GM12878 (cell line): ENCODE data around the gene PTCH2. TPM values are rescaled to one million over a fixed set of nuclear protein-coding genes. Genes with fewer than 3 reads are reported as not detected.

ENCODE experiments used
- ATAC-seq: fragments of 200-7000 bp; cut with Tn5 transposase; 3 replicates; pipeline ENCODE4 v1.9.1; 2020; ENCODE audit warnings: mild to moderate bottlenecking, moderate library complexity
- Bru-seq: library from RNA; stranded (reverse); fragments of 400-500 nt; gene quantifications from one replicate; lab custom pipeline; 2021; lab: Mats Ljungman, UMichigan
- BruChase-seq, 2 experiments: library from RNA; stranded (reverse); fragments of 400-500 nt; gene quantifications; one replicate each; lab custom pipeline; 2021; lab: Mats Ljungman, UMichigan
- BruUV-seq: library from RNA; stranded (reverse); fragments of 400-500 nt; replicated peaks from 2 replicates; lab custom pipeline; 2021; lab: Mats Ljungman, UMichigan
- CTCF ChIA-PET: fragments of 300-600 bp; sonication (Branson Sonifier 250); formaldehyde crosslinking; extraction: SDS; loops from one replicate; lab custom pipeline; 2021; ENCODE audit warnings: inconsistent platforms; lab: Yijun Ruan, JAX
- POLR2A ChIA-PET: fragments of 350-600 bp; formaldehyde crosslinking; extraction: SDS; loops from one replicate; lab custom pipeline; 2021; ENCODE audit warnings: inconsistent platforms; lab: Charles Lee
- RAD21 ChIA-PET: fragments of 300-600 bp; sonication (Branson Sonifier 250); formaldehyde crosslinking; loops from one replicate; lab custom pipeline; 2023; ENCODE audit warnings: antibody characterized with exemption; ENCODE audit not compliant: unreplicated experiment; lab: Charles Lee
- SMC1A ChIA-PET: fragments of 300-600 bp; sonication (Branson Sonifier 250); formaldehyde crosslinking; loops from one replicate; lab custom pipeline; 2023; ENCODE audit not compliant: unreplicated experiment, uncharacterized antibody; lab: Charles Lee
- DNase-seq: peaks from one replicate; pipeline ENCODE4 v3.0.0-alpha.2; 2011; ENCODE audit warnings: low read depth, low spot score
- FAIRE-seq: peaks from 3 replicates; lab custom pipeline; 2011; peaks lifted over from hg19 to GRCh38; lab: Jason Lieb, UNC
- H2AFZ ChIP-seq: 2 replicates; pipeline ENCODE4 v1.6.0; 2011; ENCODE audit warnings: low read depth, low read length, control low read depth; ENCODE audit not compliant: control insufficient read depth
- H3K27ac ChIP-seq: 2 replicates; pipeline ENCODE4 v1.5.1; 2011; ENCODE audit warnings: control low read depth; ENCODE audit not compliant: control insufficient read depth, insufficient read depth
- H3K27me3 ChIP-seq, 2 experiments: replicated peaks in 1 of 2; 2 replicates each; pipeline versions ENCODE4 v1.6.0 to v1.6.1; 2011; ENCODE audit warnings: low read length in 1 of 2; ENCODE audit not compliant: control insufficient read depth in 2 of 2, insufficient read depth in 2 of 2
- H3K36me3 ChIP-seq, 2 experiments: 2 replicates each; pipeline ENCODE4 v1.5.1; 2011; ENCODE audit warnings: low read length in 1 of 2; ENCODE audit not compliant: control insufficient read depth in 2 of 2, insufficient read depth in 2 of 2
- H3K4me1 ChIP-seq: 2 replicates; pipeline ENCODE4 v1.6.1; 2011; ENCODE audit warnings: mild to moderate bottlenecking, low read length, moderate library complexity, mixed read lengths; ENCODE audit not compliant: control insufficient read depth, insufficient read depth
- H3K4me2 ChIP-seq: 2 replicates; pipeline ENCODE4 v1.6.0; 2011; ENCODE audit warnings: control low read depth; ENCODE audit not compliant: control insufficient read depth, insufficient read depth
- H3K4me3 ChIP-seq: fragments of 200-600 bp; sonication (generic); 2 replicates; pipeline ENCODE4 v1.5.1; 2016
- H3K79me2 ChIP-seq: 2 replicates; pipeline ENCODE4 v1.6.0; 2011; ENCODE audit warnings: low read length; ENCODE audit not compliant: control insufficient read depth, insufficient read depth
- H3K9ac ChIP-seq: 2 replicates; pipeline ENCODE4 v1.8.0; 2011; ENCODE audit warnings: low read length, control low read depth, mixed read lengths; ENCODE audit not compliant: control insufficient read depth, insufficient read depth
- H3K9me3 ChIP-seq: replicated peaks from 3 replicates; pipeline ENCODE4 v1.5.1; 2011; ENCODE audit warnings: mild to moderate bottlenecking, low read length; ENCODE audit not compliant: control insufficient read depth, insufficient read depth
- H4K20me1 ChIP-seq: 2 replicates; pipeline ENCODE4 v1.6.0; 2011; ENCODE audit not compliant: control insufficient read depth, insufficient read depth
- EGR1 ChIP-seq, 2 experiments: IDR thresholded peaks; 1 replicate in 1 of 2; 2 replicates in 1 of 2; pipeline ENCODE4 v1.6.1; 2011 to 2012; ENCODE audit warnings: low read depth in 2 of 2, low read length in 2 of 2, borderline replicate concordance in 1 of 2, mild to moderate bottlenecking in 1 of 2, moderate library complexity in 1 of 2
- IKZF1 ChIP-seq: fragments of 450-650 bp; conservative IDR thresholded peaks from 2 replicates; pipeline ENCODE4 v1.6.1; 2017; ENCODE audit warnings: antibody characterized with exemption, mild to moderate bottlenecking
- JUND ChIP-seq: IDR thresholded peaks from 2 replicates; pipeline ENCODE4 v1.6.1; 2012; ENCODE audit warnings: low read depth, mild to moderate bottlenecking, low read length, improper control_type of control experiment, moderate library complexity
- LARP7 ChIP-seq: fragments of 450-650 bp; IDR thresholded peaks from 2 replicates; pipeline ENCODE4 v1.6.1; 2017; ENCODE audit warnings: mild to moderate bottlenecking
- NFYB ChIP-seq: IDR thresholded peaks from 2 replicates; pipeline ENCODE4 v1.6.1; 2011; ENCODE audit warnings: low read depth, mild to moderate bottlenecking, low read length, improper control_type of control experiment, moderate library complexity; ENCODE audit not compliant: insufficient read depth
- WGBS: methylation state at CpG from one replicate; pipeline ENCODE4 v1.1.6; 2016; ENCODE audit warnings: low lambda C conversion rate; ENCODE audit not compliant: insufficient replicate concordance, insufficient coverage; ENCODE audit errors: missing lambda C conversion rate; 5-methylcytosine and 5-hydroxymethylcytosine counted together
- in situ Hi-C: fragments of 300-500 bp; cut with MboI; formaldehyde crosslinking; loops from 9 replicates; pipeline ENCODE4 v1.14.3; 2018; ENCODE audit warnings: mixed read lengths
- intact Hi-C: fragments of 100-400 bp; cut with micrococcal nuclease; formaldehyde crosslinking; loops from one replicate; pipeline ENCODE4 v1.14.2; 2022; ENCODE audit not compliant: unreplicated experiment
- long read RNA-seq, 2 experiments: library from polyadenylated mRNA; unstranded; transcript quantifications; one replicate each; pipeline ENCODE4 v2.0.0, GENCODE V29; 2019 to 2020
- polyA minus RNA-seq, 3 experiments: library from RNA; depleted of rRNA, polyadenylated mRNA; stranded (reverse); fragments of >200 nt; gene quantifications; 2 replicates each; pipeline ENCODE4 v1.2.3, GENCODE V29; 2011
- polyA plus RNA-seq, 11 experiments: library from polyadenylated mRNA; depleted of rRNA in 4 of 11; unstranded in 6 of 11; stranded (reverse) in 5 of 11; fragments of >200 nt; fragmentation: Nextera tagmentation in 4 of 11; fragmentation: Illumina TruSeq in 1 of 11; extraction: Ambion mirVana in 4 of 11; extraction: Trizol in 1 of 11; gene quantifications; 1 replicate in 1 of 11; 2 replicates in 10 of 11; pipeline versions ENCODE4 v1.2.1 to v1.2.3, GENCODE V29; 2011 to 2016; ENCODE audit warnings: inconsistent platforms in 2 of 11, missing spikeins in 2 of 11, low read depth in 1 of 11
- total RNA-seq, 4 experiments: library from RNA; depleted of rRNA in 3 of 4; stranded (reverse); fragments of >200 nt in 3 of 4; fragmentation: Illumina TruSeq in 1 of 4; extraction: Trizol in 1 of 4; gene quantifications; 2 replicates each; pipeline versions ENCODE4 v1.2.1 to v1.2.3, GENCODE V29; 2013 to 2021

The PTCH2 gene
- 0.47 and 0.73 TPM in 2 replicates for total RNA-seq (2013; cell fraction: nucleolus; rRNA removed)
- 0.11 and 0.27 TPM in 2 replicates for total RNA-seq (2014; rRNA removed)
- 7.6 and 8.4 TPM in 2 replicates for total RNA-seq (2014; rRNA removed; fragmentation: Illumina TruSeq; extraction: Trizol)
- 0.87 and 0.96 TPM in 2 replicates for total RNA-seq (2021)
- polyA plus RNA-seq (2011; ENCODE audit: low read depth), result 0.05 TPM
- 0.07 and 0.16 TPM in 2 replicates for polyA plus RNA-seq (2011; rRNA removed)
- 0.06 and 0.07 TPM in 2 replicates for polyA plus RNA-seq (2011; cell fraction: cytosol; rRNA removed)
- 0.45 and 0.64 TPM in 2 replicates for polyA plus RNA-seq (2011; cell fraction: nucleus; rRNA removed)
- 0.14 TPM in 2 replicates for polyA plus RNA-seq (2012)
- 0.03 TPM in 1 of 2 replicates, not detected in the other for polyA plus RNA-seq (2014; fragmentation: Illumina TruSeq; extraction: Trizol)
- under 1 TPM; 0.06 to 0.18 TPM for polyA plus RNA-seq (2014; fragmentation: Nextera tagmentation; extraction: Ambion mirVana)
- polyA plus RNA-seq (2014; rRNA removed), result 0.06 and 0.09 TPM in 2 replicates
- polyA plus RNA-seq (2016; fragmentation: Nextera tagmentation; extraction: Ambion mirVana), result under 1 TPM; 0.04 to 0.33 TPM
- polyA minus RNA-seq (2011; rRNA and poly(A)+ RNA removed), result 0.21 TPM in 1 of 2 replicates, not detected in the other
- 2.3 and 3.4 TPM in 2 replicates for polyA minus RNA-seq (2011; cell fraction: cytosol; rRNA and poly(A)+ RNA removed)
- polyA minus RNA-seq (2011; cell fraction: nucleus; rRNA and poly(A)+ RNA removed), result 0.12 and 0.29 TPM in 2 replicates
- percentile 37 among the genes with signal in this experiment for Bru-seq, nascent RNA
- percentile 48 among the genes with signal in this experiment for BruChase-seq, experiment 1, labeled RNA remaining after a 6-hour chase
- percentile 43 among the genes with signal in this experiment for BruChase-seq, experiment 2, labeled RNA remaining after a 2-hour chase
- long read RNA-seq, experiment 1, result 0 reads
- long read RNA-seq, experiment 2, result 0 reads

- no peaks in the 10 kb centered on the region for H3K4me1 ChIP-seq
- no peaks in the 10 kb centered on the region for H3K9me3 ChIP-seq
- ChIA-PET POLR2A (interaction anchor here (0.5 to 0.7 kb wide), 3 partner anchors 66 to 751 kb away, joined by 4 to 6 read pairs (median 5); no protein-coding TSS in a partner anchor), RAD21 (interaction anchor here (1.1 to 1.3 kb wide), 2 partner anchors 43 to 121 kb away, joined by 3 to 6 read pairs; partner anchors contain the start of gene PLK3), CTCF (no interaction called here), SMC1A (interaction anchor here (0.6 kb wide), 2 partner anchors 143 to 190 kb away, joined by 3 read pairs; partner anchors contain the start of gene EIF2B3)
- H3K27me3 ChIP-seq, result no peaks in the 10 kb centered on the region
- FAIRE-seq (no peak), DNase-seq (no peak), ATAC-seq (peak; percentile 85)
- H3K4me3 ChIP-seq, result peak within 1 kb of the TSS; percentile 47; the same call in 1 of the 2 replicates
- no peak for TF ChIP-seq JUND
- TF ChIP-seq IKZF1, result peak; percentile 15; the same call in 1 of the 2 replicates
- 0 out of 2 replicates have a peak, but pooled peaks have one; percentile 22 for TF ChIP-seq NFYB
- peak in 1 of 2 experiments; percentile 14; a peak in 1 of 3 replicates for TF ChIP-seq EGR1 (IDR thresholded peaks at IDR 0.05; ENCODE audit: borderline replicate concordance in 1 of 2, low read depth in 2 of 2, low read length in 2 of 2)
- TF ChIP-seq LARP7, result no peak
- H2AFZ ChIP-seq, result peak within 1 kb of the TSS; percentile 60
- no peak within 1 kb of the TSS; the same call in 1 of the 2 replicates for H3K9ac ChIP-seq
- no TSS peak for BruUV-seq
- 23% methylated on average over 51 of the region's 72 CpGs for WGBS
- H3K79me2 ChIP-seq, result no peaks in the 10 kb centered on the region
- no peaks in the 10 kb centered on the region for H4K20me1 ChIP-seq
- in situ Hi-C loops (no loop called here), intact Hi-C loops (no loop called here)
- H3K4me2 ChIP-seq, result peak within 1 kb of the TSS; percentile 77
- no peaks in the 10 kb centered on the region for H3K36me3 ChIP-seq
- H3K27ac ChIP-seq, result no peak within 1 kb of the TSS
These were observed at the start of gene PTCH2 for GRCh38 chr1:44842862-44843655. TSS of gene PTCH2 (minus strand) at chr1:44843253. CDS start at chr1:44842932, 321 bp downstream.
